PC-9 (cell line): ENCODE results near the gene CDKN2B. TPM values are rescaled to one million over a fixed set of nuclear protein-coding genes. Genes with fewer than 3 reads are reported as not detected.

ENCODE experiments used
- BruUV-seq: library from RNA; stranded (reverse); fragments of 400-500 nt; replicated peaks from 2 replicates; lab custom pipeline; 2021; lab: Mats Ljungman, UMichigan
- CTCF ChIA-PET: fragments of 300-600 bp; sonication (Branson Sonifier 250); formaldehyde crosslinking; loops from one replicate; lab custom pipeline; 2022; ENCODE audit warnings: antibody characterized with exemption; lab: Charles Lee
- POLR2A ChIA-PET: fragments of 300-600 bp; sonication (Branson Sonifier 250); formaldehyde crosslinking; loops from one replicate; lab custom pipeline; 2022; ENCODE audit warnings: antibody characterized with exemption; ENCODE audit not compliant: unreplicated experiment; lab: Charles Lee
- DNase-seq, 2 experiments: peaks; one replicate each; pipeline versions ENCODE4 v3.0.0 to v3.0.0-alpha.2; 2015 to 2022; ENCODE audit warnings: mixed read lengths in 1 of 2
- H2AFZ ChIP-seq: fragments of 200-600 bp; sonication (generic); 2 replicates; pipeline ENCODE4 v1.8.1; 2017; ENCODE audit warnings: antibody characterized with exemption
- H3F3A ChIP-seq: fragments of 200-600 bp; sonication (generic); 2 replicates; pipeline ENCODE4 v1.8.1; 2017; ENCODE audit warnings: antibody characterized with exemption, mild to moderate bottlenecking, low read depth; ENCODE audit not compliant: insufficient read depth
- H3K27ac ChIP-seq: fragments of 200-600 bp; sonication (generic); 2 replicates; pipeline ENCODE4 v1.6.1; 2016; ENCODE audit warnings: mixed run types
- H3K27me3 ChIP-seq: fragments of 200-600 bp; sonication (generic); 2 replicates; pipeline ENCODE4 v1.6.1; 2016; ENCODE audit warnings: low read depth, mixed run types; ENCODE audit not compliant: insufficient read depth
- H3K36me3 ChIP-seq: fragments of 200-600 bp; sonication (generic); 2 replicates; pipeline ENCODE4 v1.6.1; 2016; ENCODE audit warnings: low read depth, mixed run types
- H3K4me1 ChIP-seq: fragments of 200-600 bp; sonication (generic); replicated peaks from 2 replicates; pipeline ENCODE4 v1.6.1; 2016; ENCODE audit warnings: mixed run types; ENCODE audit not compliant: insufficient read depth
- H3K4me2 ChIP-seq: fragments of 200-600 bp; sonication (generic); 2 replicates; pipeline ENCODE4 v1.6.1; 2017; ENCODE audit warnings: mixed run types
- H3K4me3 ChIP-seq: fragments of 200-600 bp; sonication (generic); 2 replicates; pipeline ENCODE4 v1.6.1; 2016; ENCODE audit warnings: mixed run types
- H3K79me2 ChIP-seq: fragments of 200-600 bp; sonication (generic); 2 replicates; pipeline ENCODE4 v1.6.1; 2017; ENCODE audit warnings: low read depth, mixed run types
- H3K9me2 ChIP-seq: fragments of 200-600 bp; sonication (generic); 2 replicates; pipeline ENCODE4 v1.8.1; 2017; ENCODE audit warnings: mild to moderate bottlenecking; ENCODE audit not compliant: insufficient read depth
- H3K9me3 ChIP-seq: fragments of 200-600 bp; sonication (generic); 2 replicates; pipeline ENCODE4 v1.8.1; 2016; ENCODE audit warnings: low read depth; ENCODE audit not compliant: insufficient read depth
- H4K20me1 ChIP-seq: fragments of 200-600 bp; sonication (generic); 2 replicates; pipeline ENCODE4 v1.8.1; 2017; ENCODE audit not compliant: insufficient read depth
- CTCF ChIP-seq: fragments of 200-600 bp; sonication (generic); conservative IDR thresholded peaks from 2 replicates; pipeline ENCODE4 v1.6.1; 2017; ENCODE audit warnings: mixed run types, antibody characterized with exemption, mild to moderate bottlenecking, moderate library complexity
- EZH2 ChIP-seq: fragments of 200-600 bp; sonication (generic); IDR thresholded peaks from 2 replicates; pipeline ENCODE4 v1.8.0; 2017; ENCODE audit warnings: antibody characterized with exemption, low read depth
- intact Hi-C: fragments of 100-400 bp; cut with micrococcal nuclease; formaldehyde crosslinking; loops from one replicate; pipeline ENCODE4 v1.10.0; 2022; ENCODE audit not compliant: unreplicated experiment
- total RNA-seq: library from RNA; stranded (reverse); gene quantifications from 2 replicates; pipeline ENCODE4 v1.2.3, GENCODE V29; 2021

Gene CDKN2B
- total RNA-seq, 1 experiment from 2014 or later: 33.8 TPM

GRCh38 chr9:22049411-22049810 is 40.3 kb upstream of the CDKN2B start:
- intact Hi-C loops: no loop called here
- no peak overlapping the region for H3K27ac ChIP-seq
- no peak for TF ChIP-seq CTCF
- no peak for TF ChIP-seq EZH2

GRCh38 chr9:22047596-22047995 is 38.5 kb upstream of the CDKN2B start:
- intact Hi-C loops: no loop called here
- Histone ChIP-seq H3K9me3 (no peaks in the 10 kb centered on the region), H3K9me2 (no peaks in the 10 kb centered on the region), H3K4me2 (no peak overlapping the region), H3F3A (peaks cover 7% of the 10 kb centered on the region; the same call in 1 of the 2 replicates), H2AFZ (no peak overlapping the region), H3K4me3 (no peak overlapping the region), H3K4me1 (peaks cover 24% of the 10 kb centered on the region), H3K79me2 (no peaks in the 10 kb centered on the region), H4K20me1 (no peaks in the 10 kb centered on the region), H3K27me3 (no peaks in the 10 kb centered on the region), H3K27ac (no peak overlapping the region), H3K36me3 (no peaks in the 10 kb centered on the region)
- ChIA-PET CTCF (interaction anchor here (0.6 kb wide), 1 partner anchor 9 kb away, joined by 4 read pairs; no protein-coding TSS in a partner anchor), POLR2A (interaction anchor here (0.7 kb wide), 1 partner anchor 100 kb away, joined by 7 read pairs; no protein-coding TSS in a partner anchor)
- DNase-seq: no peak
- TF ChIP-seq EZH2 (no peak), CTCF (no peak)
- BruUV-seq: no TSS peak

More at GRCh38 chr9:22049411-22049810, 40.3 kb upstream of the CDKN2B start:
- Histone ChIP-seq H3K36me3 (no peaks in the 10 kb centered on the region), H4K20me1 (no peaks in the 10 kb centered on the region), H3F3A (peaks cover 18% of the 10 kb centered on the region; the same call in 1 of the 2 replicates), H3K9me2 (no peaks in the 10 kb centered on the region), H3K79me2 (no peaks in the 10 kb centered on the region), H3K4me1 (peaks cover 29% of the 10 kb centered on the region), H3K9me3 (no peaks in the 10 kb centered on the region), H3K27me3 (no peaks in the 10 kb centered on the region), H3K4me2 (no peak overlapping the region), H3K4me3 (no peak overlapping the region), H2AFZ (no peak overlapping the region)
- DNase-seq: no peak
- no TSS peak for BruUV-seq
- ChIA-PET POLR2A (interaction anchor here (0.6 kb wide), 1 partner anchor 189 kb away, joined by 23 read pairs; no protein-coding TSS in a partner anchor), CTCF (no interaction called here)

GRCh38 chr9:22046243-22046885 is 37.3 kb upstream of the CDKN2B start:
- H4K20me1 ChIP-seq: no peaks in the 10 kb centered on the region
- H3K27ac ChIP-seq: no peak overlapping the region
- no peak for DNase-seq
- no peaks in the 10 kb centered on the region for H3K79me2 ChIP-seq
- no peaks in the 10 kb centered on the region for H3K36me3 ChIP-seq
- H3K4me2 ChIP-seq: no peak overlapping the region
- no peaks in the 10 kb centered on the region for H3K9me3 ChIP-seq
- H3K4me3 ChIP-seq: no peak overlapping the region
- no peak for TF ChIP-seq CTCF
- TF ChIP-seq EZH2: no peak
- peaks cover 26% of the 10 kb centered on the region for H3K4me1 ChIP-seq
- no peak overlapping the region for H2AFZ ChIP-seq
- intact Hi-C loops: no loop called here
- ChIA-PET CTCF (no interaction called here), POLR2A (no interaction called here)
- BruUV-seq: no TSS peak
- peaks cover 9% of the 10 kb centered on the region for H3F3A ChIP-seq
- H3K27me3 ChIP-seq: no peaks in the 10 kb centered on the region
- H3K9me2 ChIP-seq: no peaks in the 10 kb centered on the region
